Osteocyte (in vitro differentiated cells): Measurements from ENCODE around the gene CAMK1D. TPM values are rescaled to one million over a fixed set of nuclear protein-coding genes. Genes with fewer than 3 reads are reported as not detected.

ENCODE experiments used
- DNase-seq: peaks from one replicate; pipeline ENCODE4 v3.0.0; 2021; ENCODE audit warnings: mixed read lengths; ENCODE audit not compliant: unreplicated experiment; ENCODE audit errors: extremely low spot score
- H3K27ac Mint-ChIP-seq: one replicate; pipeline ENCODE4 v1.8.0; 2021; ENCODE audit warnings: mild to moderate bottlenecking, mixed read lengths; ENCODE audit not compliant: unreplicated experiment
- H3K27me3 Mint-ChIP-seq: one replicate; pipeline ENCODE4 v1.8.0; 2021; ENCODE audit warnings: mixed read lengths; ENCODE audit not compliant: unreplicated experiment
- H3K36me3 Mint-ChIP-seq: one replicate; pipeline ENCODE4 v1.8.0; 2021; ENCODE audit warnings: mixed read lengths; ENCODE audit not compliant: unreplicated experiment
- H3K4me1 Mint-ChIP-seq: one replicate; pipeline ENCODE4 v1.8.0; 2021; ENCODE audit warnings: mixed read lengths; ENCODE audit not compliant: unreplicated experiment
- H3K4me3 Mint-ChIP-seq: one replicate; pipeline ENCODE4 v1.8.0; 2021; ENCODE audit warnings: mild to moderate bottlenecking, moderate library complexity, mixed read lengths; ENCODE audit not compliant: unreplicated experiment
- H3K9me3 Mint-ChIP-seq: one replicate; pipeline ENCODE4 v1.8.0; 2021; ENCODE audit warnings: mixed read lengths; ENCODE audit not compliant: unreplicated experiment
- total RNA-seq: library from RNA; stranded (reverse); gene quantifications from 2 replicates; pipeline ENCODE4 v1.2.1, GENCODE V29; 2021
- TF ChIP-seq, protein P1 (sequence below): fragments of 200-600 bp; sonication (generic); IDR thresholded peaks from 2 replicates; pipeline ENCODE4 v1.5.0; 2021; ENCODE audit warnings: antibody characterized with exemption, mild to moderate bottlenecking, moderate library complexity

CAMK1D gene
- total RNA-seq, 1 donor from 2014 or later: 13.7 TPM

GRCh38 chr10:12510984-12511383 lies 161.6 kb downstream of the CAMK1D start:
- Mint-ChIP-seq H3K27me3 (no peaks in the 10 kb centered on the region), H3K4me3 (no peak overlapping the region), H3K27ac (no peak overlapping the region), H3K36me3 (no peaks in the 10 kb centered on the region), H3K4me1 (peaks cover 3% of the 10 kb centered on the region), H3K9me3 (no peaks in the 10 kb centered on the region)
- DNase-seq: peak; percentile 44
- TF ChIP-seq, protein P1, sequence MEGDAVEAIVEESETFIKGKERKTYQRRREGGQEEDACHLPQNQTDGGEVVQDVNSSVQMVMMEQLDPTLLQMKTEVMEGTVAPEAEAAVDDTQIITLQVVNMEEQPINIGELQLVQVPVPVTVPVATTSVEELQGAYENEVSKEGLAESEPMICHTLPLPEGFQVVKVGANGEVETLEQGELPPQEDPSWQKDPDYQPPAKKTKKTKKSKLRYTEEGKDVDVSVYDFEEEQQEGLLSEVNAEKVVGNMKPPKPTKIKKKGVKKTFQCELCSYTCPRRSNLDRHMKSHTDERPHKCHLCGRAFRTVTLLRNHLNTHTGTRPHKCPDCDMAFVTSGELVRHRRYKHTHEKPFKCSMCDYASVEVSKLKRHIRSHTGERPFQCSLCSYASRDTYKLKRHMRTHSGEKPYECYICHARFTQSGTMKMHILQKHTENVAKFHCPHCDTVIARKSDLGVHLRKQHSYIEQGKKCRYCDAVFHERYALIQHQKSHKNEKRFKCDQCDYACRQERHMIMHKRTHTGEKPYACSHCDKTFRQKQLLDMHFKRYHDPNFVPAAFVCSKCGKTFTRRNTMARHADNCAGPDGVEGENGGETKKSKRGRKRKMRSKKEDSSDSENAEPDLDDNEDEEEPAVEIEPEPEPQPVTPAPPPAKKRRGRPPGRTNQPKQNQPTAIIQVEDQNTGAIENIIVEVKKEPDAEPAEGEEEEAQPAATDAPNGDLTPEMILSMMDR: no peak

DNA sequence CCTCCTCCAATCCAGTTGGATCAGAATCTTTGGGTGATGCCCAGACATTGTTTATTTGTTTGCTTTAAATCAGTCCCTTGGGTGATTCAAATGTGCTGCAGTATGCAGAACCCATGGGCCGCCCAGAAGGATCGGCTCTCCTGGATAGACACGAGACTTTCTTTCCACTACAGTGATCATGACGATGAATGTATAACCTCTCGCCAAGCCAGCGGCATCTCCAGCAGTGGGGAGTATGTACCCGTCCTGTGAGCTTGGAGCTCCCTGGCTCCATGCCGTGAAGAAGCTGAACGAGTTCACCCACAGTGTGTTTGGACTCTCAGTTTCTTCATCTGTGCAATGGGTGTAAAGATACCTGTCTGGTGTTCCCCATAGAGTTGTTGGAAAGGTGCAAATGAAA lies 162.3 kb downstream of the CAMK1D start:
- Mint-ChIP-seq H3K9me3 (no peaks in the 10 kb centered on the region), H3K27me3 (no peaks in the 10 kb centered on the region), H3K36me3 (no peaks in the 10 kb centered on the region), H3K4me3 (no peak overlapping the region), H3K27ac (no peak overlapping the region), H3K4me1 (peaks cover 3% of the 10 kb centered on the region)
- TF ChIP-seq, protein P1: no peak
- DNase-seq: peak; percentile 49

GRCh38 chr10:12512332-12513002 lies 163.1 kb downstream of the CAMK1D start:
- no peaks in the 10 kb centered on the region for H3K27me3 Mint-ChIP-seq
- H3K9me3 Mint-ChIP-seq: no peaks in the 10 kb centered on the region
- TF ChIP-seq, protein P1: no peak
- no peaks in the 10 kb centered on the region for H3K36me3 Mint-ChIP-seq
- DNase-seq: peak; percentile 66
- H3K4me1 Mint-ChIP-seq: peaks cover 3% of the 10 kb centered on the region
- H3K4me3 Mint-ChIP-seq: no peak overlapping the region
- no peak overlapping the region for H3K27ac Mint-ChIP-seq

- Mint-ChIP-seq H3K27me3 (no peaks in the 10 kb centered on the region), H3K4me1 (peaks cover 3% of the 10 kb centered on the region), H3K36me3 (no peaks in the 10 kb centered on the region), H3K9me3 (no peaks in the 10 kb centered on the region), H3K4me3 (no peak overlapping the region), H3K27ac (no peak overlapping the region)
- TF ChIP-seq, protein P1: no peak
- peak; percentile 49 for DNase-seq
Measured at GRCh38 chr10:12513003-12513365, 163.6 kb downstream of the CAMK1D start.

DNA sequence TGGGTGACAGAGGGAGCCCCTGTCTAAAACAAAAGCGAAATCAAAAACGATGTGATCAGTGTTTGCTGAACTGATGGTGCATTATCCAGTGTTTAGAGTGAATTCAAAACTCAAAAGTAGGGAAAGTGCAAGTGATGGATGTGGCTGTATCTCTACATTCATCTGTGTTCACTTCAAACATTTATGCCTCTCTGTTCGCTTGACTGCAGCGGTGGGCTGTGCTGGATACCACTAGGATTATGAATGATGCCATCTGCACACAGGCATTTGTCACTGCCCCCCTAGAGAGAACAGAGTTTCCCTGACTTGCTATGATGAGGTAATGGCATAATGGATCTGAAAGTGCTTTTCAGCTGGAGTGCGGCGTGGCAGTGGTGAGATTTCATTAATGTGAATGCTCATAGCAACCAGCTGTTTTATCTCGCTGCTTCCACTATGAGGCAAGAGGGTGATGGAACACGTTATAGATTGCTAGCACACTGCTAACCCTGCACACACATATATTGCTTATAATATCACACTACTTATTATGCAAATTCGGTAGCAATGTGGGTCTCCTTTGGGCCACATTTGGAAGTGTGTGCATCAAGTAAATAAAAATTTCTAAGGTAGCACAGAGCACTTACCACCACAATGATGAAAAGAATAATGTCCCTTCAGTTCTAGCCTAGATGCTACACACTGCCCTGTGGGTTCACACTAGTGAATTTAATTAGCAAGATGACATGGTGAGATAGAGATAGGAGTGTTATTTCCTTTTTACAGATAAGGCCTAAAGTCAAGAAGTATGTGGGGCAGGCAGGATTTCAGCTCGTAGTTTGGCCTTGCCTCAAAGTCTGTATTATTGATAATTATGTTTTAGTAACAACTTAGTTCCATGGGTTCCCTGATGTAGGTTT lies 164.7 kb downstream of the CAMK1D start:
- TF ChIP-seq, protein P1: no peak
- Mint-ChIP-seq H3K4me3 (no peak overlapping the region), H3K27me3 (no peaks in the 10 kb centered on the region), H3K36me3 (no peaks in the 10 kb centered on the region), H3K27ac (no peak overlapping the region), H3K4me1 (peaks cover 3% of the 10 kb centered on the region), H3K9me3 (no peaks in the 10 kb centered on the region)
- peak; percentile 54 for DNase-seq
